Esophagus mucosa (tissue), 1 donor: Measurements from ENCODE around the gene FMNL2. TPM values are rescaled to one million over a fixed set of nuclear protein-coding genes. Genes with fewer than 3 reads are reported as not detected.
"Not testable (repeated sequence)": the region's sequence is repeated elsewhere in the genome, so short reads cannot be mapped to it uniquely, and the experiment has no call there.

Experiments used
- ATAC-seq: fragments of 200-7000 bp; cut with Tn5 transposase; one replicate; pipeline ENCODE4 v1.9.1; 2020
- total RNA-seq: library from RNA; stranded (reverse); gene quantifications from one replicate; pipeline ENCODE4 v1.2.4, GENCODE V29; 2023
- donor health status: DM: yes; HTN: yes; CAD: no.

FMNL2 gene
- total RNA-seq, 1 donor from 2014 or later, result 12.4 TPM

DNA sequence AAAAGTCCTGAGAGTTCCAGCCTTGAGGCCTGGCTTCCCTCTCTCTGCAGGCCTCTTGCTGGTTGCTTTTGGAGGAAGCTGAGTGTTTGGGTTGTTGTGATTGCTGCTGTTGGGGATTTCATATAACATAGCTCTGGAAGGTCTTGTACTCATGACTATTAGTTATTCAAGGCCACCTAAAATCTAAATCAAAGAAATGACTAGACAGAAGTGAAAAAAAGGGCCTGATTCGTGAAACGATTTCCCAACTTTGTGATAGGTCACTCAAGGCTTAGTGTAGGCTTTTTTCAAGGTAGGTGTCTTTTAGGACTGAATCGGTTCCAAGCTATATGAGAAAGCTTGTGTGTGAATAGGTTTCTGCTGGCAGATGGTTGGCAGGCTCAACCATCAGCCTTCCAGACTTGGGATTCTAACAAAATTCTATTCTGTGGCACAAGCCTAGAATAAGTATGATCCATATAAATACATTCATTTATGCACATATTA, 164.4 kb downstream of the FMNL2 start:
- ATAC-seq, result no peak

GRCh38 chr2:152499896-152500735, 165.1 kb downstream of the FMNL2 start:
- no peak for ATAC-seq

GRCh38 chr2:152500772-152501171, 165.8 kb downstream of the FMNL2 start:
- ATAC-seq, result no peak

- no peak for ATAC-seq
Observed at GRCh38 chr2:152501666-152502065, 166.7 kb downstream of the FMNL2 start.

GRCh38 chr2:152504618-152505017, 169.6 kb downstream of the FMNL2 start:
- ATAC-seq, result no peak

- no peak for ATAC-seq
Observed at GRCh38 chr2:152505495-152505906, 170.5 kb downstream of the FMNL2 start.

GRCh38 chr2:152506843-152507242, 171.9 kb downstream of the FMNL2 start:
- peak; percentile 20 for ATAC-seq

DNA sequence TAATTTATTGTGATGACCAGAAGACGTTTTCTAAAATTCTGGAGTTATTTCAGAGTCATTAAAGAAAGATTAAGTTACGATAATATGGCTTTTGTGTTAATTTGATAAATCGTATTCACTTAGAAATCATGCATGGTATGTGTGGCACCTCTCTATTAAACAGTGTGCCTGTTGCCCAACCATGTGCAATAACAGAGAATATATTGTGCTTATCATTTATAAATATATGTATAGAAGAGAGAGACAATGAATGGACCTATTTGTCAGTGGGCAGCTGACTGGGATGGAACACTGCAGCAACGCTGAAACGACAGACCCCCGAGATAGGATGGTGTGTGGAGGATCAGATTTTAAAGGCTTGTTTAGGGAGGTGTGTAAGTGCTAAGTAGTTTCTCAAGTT, 172.9 kb downstream of the FMNL2 start:
- no peak for ATAC-seq

- ATAC-seq, result no peak
Observed at GRCh38 chr2:152508446-152508845, 173.5 kb downstream of the FMNL2 start.

DNA sequence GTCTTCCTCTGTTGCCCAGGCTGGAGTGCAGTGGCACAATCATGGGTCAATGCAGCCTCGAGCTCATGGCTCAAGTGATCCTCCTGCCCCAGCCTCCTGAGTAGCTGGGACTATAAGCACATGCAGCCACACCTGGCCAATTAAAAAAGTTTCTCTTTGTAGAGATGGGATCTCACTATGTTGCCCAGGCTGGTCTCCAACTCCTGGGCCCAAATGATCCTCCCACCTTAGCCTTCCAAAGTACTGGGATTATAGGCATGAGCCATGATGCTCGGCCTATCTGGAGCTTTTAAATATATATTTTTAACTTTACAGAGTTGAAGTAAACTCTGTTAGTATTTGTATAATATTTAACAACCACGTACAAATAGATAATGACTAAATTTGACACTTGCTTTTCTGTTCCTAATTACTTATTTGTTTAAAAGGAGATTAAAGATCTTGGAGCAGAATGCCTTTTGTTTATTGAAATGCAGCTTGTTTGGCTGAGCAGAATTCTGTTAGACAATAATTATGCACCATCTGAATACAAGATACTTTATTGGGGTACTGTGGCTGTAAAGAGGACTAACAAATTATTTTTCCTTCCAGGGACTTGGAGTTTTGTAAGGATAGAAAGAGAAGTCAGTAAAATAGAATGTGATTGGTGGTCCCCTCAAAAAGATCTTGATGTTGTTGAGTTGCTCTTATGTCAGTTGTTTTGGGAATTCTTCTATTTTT, 175.0 kb downstream of the FMNL2 start:
- ATAC-seq, result no peak

- no peak for ATAC-seq
Observed at GRCh38 chr2:152510621-152511020, 175.6 kb downstream of the FMNL2 start.

DNA sequence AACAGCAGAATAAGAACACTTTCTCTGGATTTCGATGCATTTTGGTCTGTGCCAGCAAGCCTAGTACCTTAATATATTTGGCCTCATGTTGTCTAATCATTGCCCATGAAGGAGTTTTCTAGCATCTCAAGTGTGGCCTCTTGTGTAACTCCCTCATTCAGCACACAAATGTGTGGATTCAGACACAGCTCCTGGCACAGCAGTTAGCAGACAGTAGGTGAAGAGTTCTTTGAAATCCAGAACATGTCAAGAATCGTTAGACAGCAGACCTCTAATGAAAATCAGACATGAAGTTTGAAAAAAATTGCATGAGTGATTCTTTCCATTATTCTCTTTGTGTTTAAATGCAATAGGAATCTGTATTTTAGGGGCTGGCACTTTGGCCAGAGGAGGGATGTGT, 177.0 kb downstream of the FMNL2 start:
- no peak for ATAC-seq

GRCh38 chr2:152513029-152513428, 178.1 kb downstream of the FMNL2 start:
- ATAC-seq, result no peak

DNA sequence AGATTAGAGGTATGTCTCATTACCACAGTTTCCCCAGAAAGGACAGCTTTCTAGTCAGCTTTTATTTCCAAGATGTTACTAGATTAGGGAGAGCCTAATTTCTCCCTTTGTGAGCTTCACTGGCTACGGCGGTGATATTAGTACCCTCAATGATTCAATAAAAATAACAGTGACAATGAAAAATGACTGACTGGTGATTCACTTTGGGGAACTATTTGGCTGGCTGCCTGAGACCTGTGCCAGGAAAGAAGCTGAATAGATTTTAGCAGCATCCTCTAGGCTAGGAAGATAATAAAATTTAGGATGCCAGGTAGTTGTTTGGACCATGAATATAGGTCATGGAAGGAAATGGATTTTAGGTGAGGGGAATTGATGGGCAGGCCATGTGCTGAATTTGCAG, 178.7 kb downstream of the FMNL2 start:
- peak; percentile 37 for ATAC-seq

DNA sequence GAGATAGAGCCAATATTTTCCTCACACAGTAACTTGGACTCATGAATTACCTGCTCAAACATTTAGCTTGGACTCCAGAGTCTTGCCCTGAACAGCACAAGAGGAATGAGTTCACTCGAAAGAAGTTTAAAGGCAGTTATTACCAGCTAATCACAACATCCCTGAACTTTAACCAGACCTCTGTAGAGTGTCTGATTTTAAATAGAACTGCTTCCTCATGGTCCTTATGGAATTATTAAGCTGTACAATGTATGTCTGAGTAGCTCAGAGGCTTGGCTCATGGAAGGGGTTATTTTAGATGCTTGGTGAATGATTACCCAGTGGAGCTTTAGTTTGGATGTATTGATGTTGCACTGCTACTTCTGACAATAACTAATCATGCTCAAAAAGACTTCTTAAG, 183.1 kb downstream of the FMNL2 start:
- ATAC-seq, result peak; percentile 18

- no peak for ATAC-seq
Observed at GRCh38 chr2:152518641-152519580, 183.9 kb downstream of the FMNL2 start.

- peak; percentile 59 for ATAC-seq
Observed at GRCh38 chr2:152519581-152519952, 184.6 kb downstream of the FMNL2 start.

DNA sequence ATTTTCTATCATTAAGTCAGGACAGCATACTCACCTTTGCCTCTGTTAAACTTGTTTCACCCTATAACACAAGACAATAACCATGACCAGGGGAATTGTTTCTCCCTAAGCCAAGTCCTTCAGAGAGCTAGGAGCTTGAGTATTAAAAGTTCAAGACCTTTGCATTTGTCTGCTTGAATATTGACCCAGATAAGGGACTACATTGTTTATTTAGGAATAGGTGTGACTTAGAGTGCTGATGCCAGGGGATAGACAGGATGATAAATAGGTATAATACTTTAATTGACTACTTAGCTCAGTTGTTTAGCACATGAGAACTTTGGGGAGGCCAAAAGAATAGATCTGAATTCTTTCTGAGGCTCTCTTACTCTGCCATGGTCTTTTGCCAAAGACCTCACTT, 185.8 kb downstream of the FMNL2 start:
- ATAC-seq, result no peak

GRCh38 chr2:152522446-152522845, 187.5 kb downstream of the FMNL2 start:
- ATAC-seq, result not testable (repeated sequence)

DNA sequence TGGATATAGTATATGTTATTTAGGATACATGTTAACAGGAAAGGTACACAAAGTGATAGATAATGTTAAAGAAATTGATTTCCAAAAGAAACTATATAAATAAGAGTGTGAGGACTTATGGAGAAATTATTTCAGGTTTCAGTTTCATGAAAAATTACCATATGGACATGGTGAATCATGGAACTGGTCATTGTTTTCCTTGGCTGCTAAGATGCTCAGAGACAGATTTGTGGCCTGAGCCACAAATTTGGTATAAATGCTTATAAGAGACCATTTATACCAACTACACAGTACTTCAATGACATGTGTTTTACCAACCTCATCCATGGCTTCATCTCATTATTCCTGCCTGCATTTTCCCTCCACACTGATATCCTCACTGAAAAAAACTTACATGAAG, 188.1 kb downstream of the FMNL2 start:
- ATAC-seq, result no peak

DNA sequence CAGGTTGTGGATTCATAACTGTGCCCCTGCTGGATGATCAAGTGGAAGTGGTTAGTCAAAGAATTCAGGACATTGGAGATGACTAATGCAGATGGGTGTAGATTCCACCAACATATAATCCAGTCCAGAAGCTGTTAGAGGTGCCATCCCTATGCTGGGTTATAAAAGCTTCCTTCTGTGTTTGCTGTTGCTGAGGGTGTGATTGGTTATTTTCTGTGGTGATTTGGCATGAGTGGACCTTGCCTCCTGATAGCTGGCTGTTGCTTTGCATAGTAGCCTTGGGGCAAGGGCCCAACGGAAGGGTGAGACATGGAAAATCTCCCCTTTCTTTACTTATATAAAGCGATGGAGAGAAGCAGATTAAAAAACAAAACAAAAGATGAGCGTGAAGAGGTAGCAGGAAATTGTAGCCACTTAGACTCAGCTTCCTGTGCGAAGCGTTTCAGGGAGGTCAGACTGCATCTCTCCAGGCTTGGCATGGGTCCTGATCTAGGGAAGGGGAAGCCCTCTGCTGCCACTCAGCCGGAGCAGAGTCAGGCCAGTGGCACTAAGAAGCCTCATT, 190.4 kb downstream of the FMNL2 start:
- peak; percentile 49 for ATAC-seq

DNA sequence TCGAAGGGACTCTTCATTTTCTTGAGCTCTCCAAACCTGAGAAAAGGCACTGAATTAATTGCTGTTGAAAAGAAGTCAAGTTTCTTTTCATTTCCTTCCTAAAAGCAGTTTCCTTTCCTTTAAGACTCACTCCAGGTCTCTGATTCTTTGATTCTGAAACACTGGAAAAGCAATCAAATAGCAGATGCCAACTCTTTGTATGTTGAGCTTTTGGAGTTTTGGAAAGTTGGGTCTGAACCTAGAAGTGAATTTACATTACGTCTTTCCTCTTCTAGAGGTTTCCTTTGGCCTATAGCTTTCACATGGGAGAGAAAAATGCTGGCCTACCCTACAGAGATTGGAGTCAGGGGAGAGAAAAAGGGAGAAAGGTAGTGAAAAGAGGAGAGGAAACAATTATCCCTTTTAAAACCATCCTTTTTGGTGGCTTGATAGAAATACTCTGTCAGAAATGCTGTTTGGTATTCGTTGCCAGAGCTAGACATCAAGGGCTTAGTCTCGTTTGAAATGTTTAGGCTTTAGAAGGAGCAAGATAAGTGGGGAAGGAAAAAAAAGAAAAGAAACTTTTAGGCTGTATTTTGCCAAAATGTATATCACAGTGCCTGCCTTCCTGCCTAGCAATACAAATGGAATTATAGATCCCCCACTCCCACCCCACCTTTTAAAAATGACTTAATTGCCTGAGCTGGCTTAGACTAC, 194.6 kb downstream of the FMNL2 start:
- ATAC-seq, result no peak
